HUES64 (cell line): ENCODE results near the gene NT5DC4.

Experiments
- H3K27ac ChIP-seq: 2 replicates; pipeline ENCODE4 v1.7.0; 2013; ENCODE audit warnings: low read depth, low read length, inconsistent platforms
- H3K27me3 ChIP-seq: 2 replicates; pipeline ENCODE4 v1.6.1; 2013; ENCODE audit warnings: mild to moderate bottlenecking, low read length; ENCODE audit not compliant: insufficient read depth
- H3K36me3 ChIP-seq: 2 replicates; pipeline ENCODE4 v1.6.1; 2013; ENCODE audit warnings: mild to moderate bottlenecking, low read length; ENCODE audit not compliant: insufficient read depth
- H3K4me1 ChIP-seq: 2 replicates; pipeline ENCODE4 v1.6.1; 2013; ENCODE audit warnings: mild to moderate bottlenecking, low read length, moderate library complexity; ENCODE audit not compliant: insufficient read depth
- H3K4me3 ChIP-seq: 2 replicates; pipeline ENCODE4 v1.5.1; 2013; ENCODE audit warnings: mild to moderate bottlenecking, low read length, moderate library complexity
- H3K9ac ChIP-seq: 2 replicates; pipeline ENCODE4 v1.6.1; 2013; ENCODE audit warnings: mild to moderate bottlenecking, low read depth, low read length
- H3K9me3 ChIP-seq: 2 replicates; pipeline ENCODE4 v1.6.1; 2013; ENCODE audit warnings: low read depth, low read length; ENCODE audit not compliant: insufficient read depth
- WGBS: fragments of 150-250, 120-280 bp; methylation state at CpG from one replicate; pipeline ENCODE4 v1.1.7; 2013; ENCODE audit warnings: missing lambda C conversion rate; 5-methylcytosine and 5-hydroxymethylcytosine counted together

NT5DC4 gene

GRCh38 chr2:112774536-112775285 is 53.9 kb downstream of the NT5DC4 start:
- no peaks in the 10 kb centered on the region for H3K9me3 ChIP-seq
- H3K27me3 ChIP-seq = no peaks in the 10 kb centered on the region
- no peaks in the 10 kb centered on the region for H3K4me1 ChIP-seq
- H3K4me3 ChIP-seq = no peak overlapping the region
- H3K27ac ChIP-seq = no peak overlapping the region
- WGBS = 94% methylated on average over 3 of the region's 3 CpGs
- no peaks in the 10 kb centered on the region for H3K36me3 ChIP-seq
- no peak overlapping the region for H3K9ac ChIP-seq

- no peak overlapping the region for H3K9ac ChIP-seq
- H3K4me1 ChIP-seq = no peaks in the 10 kb centered on the region
- no peak overlapping the region for H3K27ac ChIP-seq
- H3K4me3 ChIP-seq = no peak overlapping the region
- no peaks in the 10 kb centered on the region for H3K36me3 ChIP-seq
- H3K9me3 ChIP-seq = no peaks in the 10 kb centered on the region
- H3K27me3 ChIP-seq = no peaks in the 10 kb centered on the region
- WGBS = no CpG with 5 or more reads among the region's 3 CpGs
Measured at GRCh38 chr2:112776113-112776512, 55.3 kb downstream of the NT5DC4 start.

GRCh38 chr2:112777036-112777435 is 56.2 kb downstream of the NT5DC4 start:
- no peaks in the 10 kb centered on the region for H3K9me3 ChIP-seq
- H3K27me3 ChIP-seq = no peaks in the 10 kb centered on the region
- H3K9ac ChIP-seq = no peak overlapping the region
- no peak overlapping the region for H3K27ac ChIP-seq
- no peaks in the 10 kb centered on the region for H3K36me3 ChIP-seq
- H3K4me3 ChIP-seq = no peak overlapping the region
- H3K4me1 ChIP-seq = no peaks in the 10 kb centered on the region

- 100% methylated on average over 1 of the region's 1 CpG for WGBS
- no peak overlapping the region for H3K27ac ChIP-seq
- no peaks in the 10 kb centered on the region for H3K9me3 ChIP-seq
- H3K4me1 ChIP-seq = peaks cover 14% of the 10 kb centered on the region
- H3K27me3 ChIP-seq = no peaks in the 10 kb centered on the region
- H3K4me3 ChIP-seq = no peak overlapping the region
- H3K9ac ChIP-seq = no peak overlapping the region
- no peaks in the 10 kb centered on the region for H3K36me3 ChIP-seq
Measured at GRCh38 chr2:112779598-112779997, 58.8 kb downstream of the NT5DC4 start.

GRCh38 chr2:112782234-112782799 is 61.5 kb downstream of the NT5DC4 start:
- H3K9me3 ChIP-seq = no peaks in the 10 kb centered on the region
- no peaks in the 10 kb centered on the region for H3K36me3 ChIP-seq
- H3K27ac ChIP-seq = no peak overlapping the region
- 81% methylated on average over 3 of the region's 3 CpGs for WGBS
- H3K9ac ChIP-seq = no peak overlapping the region
- H3K4me3 ChIP-seq = no peak overlapping the region
- peaks cover 21% of the 10 kb centered on the region for H3K4me1 ChIP-seq
- H3K27me3 ChIP-seq = no peaks in the 10 kb centered on the region

GRCh38 chr2:112783187-112783714 is 62.4 kb downstream of the NT5DC4 start:
- 90% methylated on average over 3 of the region's 3 CpGs for WGBS
- Histone ChIP-seq H3K9me3 (no peaks in the 10 kb centered on the region), H3K27me3 (no peaks in the 10 kb centered on the region), H3K36me3 (no peaks in the 10 kb centered on the region), H3K9ac (no peak overlapping the region), H3K4me3 (no peak overlapping the region), H3K4me1 (peaks cover 21% of the 10 kb centered on the region), H3K27ac (no peak overlapping the region)

- no peaks in the 10 kb centered on the region for H3K36me3 ChIP-seq
- H3K9ac ChIP-seq = no peak within 1 kb of the TSS
- no peaks in the 10 kb centered on the region for H3K9me3 ChIP-seq
- H3K27me3 ChIP-seq = no peaks in the 10 kb centered on the region
- peak within 1 kb of the TSS; percentile 26; the same call in 1 of the 2 replicates for H3K27ac ChIP-seq
- H3K4me3 ChIP-seq = peak within 1 kb of the TSS; percentile 38
- WGBS = 25% methylated on average over 13 of the region's 13 CpGs
- H3K4me1 ChIP-seq = peaks cover 21% of the 10 kb centered on the region
Measured at GRCh38 chr2:112784199-112785189, 63.7 kb downstream of the NT5DC4 start, which contains the start of gene IL1A. Gene IL1A, minus strand, starts transcription at chr2:112784493. Its CDS starts 723 bp downstream, at chr2:112783770.

GRCh38 chr2:112787294-112787693 is 66.5 kb downstream of the NT5DC4 start:
- H3K9ac ChIP-seq = no peak overlapping the region
- no peak overlapping the region for H3K4me3 ChIP-seq
- H3K4me1 ChIP-seq = peaks cover 26% of the 10 kb centered on the region
- no peak overlapping the region for H3K27ac ChIP-seq
- H3K36me3 ChIP-seq = no peaks in the 10 kb centered on the region
- WGBS = 90% methylated on average over 1 of the region's 3 CpGs
- no peaks in the 10 kb centered on the region for H3K9me3 ChIP-seq
- H3K27me3 ChIP-seq = no peaks in the 10 kb centered on the region

GRCh38 chr2:112787729-112788393 is 67.0 kb downstream of the NT5DC4 start:
- Histone ChIP-seq H3K9me3 (no peaks in the 10 kb centered on the region), H3K27ac (no peak overlapping the region), H3K4me1 (peaks cover 26% of the 10 kb centered on the region), H3K36me3 (no peaks in the 10 kb centered on the region), H3K9ac (no peak overlapping the region), H3K27me3 (no peaks in the 10 kb centered on the region), H3K4me3 (no peak overlapping the region)
- WGBS = 94% methylated on average over 2 of the region's 4 CpGs

- Histone ChIP-seq H3K4me1 (peaks cover 21% of the 10 kb centered on the region), H3K36me3 (no peaks in the 10 kb centered on the region), H3K27me3 (no peaks in the 10 kb centered on the region), H3K9me3 (no peaks in the 10 kb centered on the region), H3K4me3 (no peak overlapping the region), H3K27ac (no peak overlapping the region), H3K9ac (no peak overlapping the region)
- WGBS = 97% methylated on average over 2 of the region's 3 CpGs
Measured at GRCh38 chr2:112788653-112789052, 67.8 kb downstream of the NT5DC4 start.
